Measurements from ENCODE around the gene TANC1.

The TANC1 gene

DNA sequence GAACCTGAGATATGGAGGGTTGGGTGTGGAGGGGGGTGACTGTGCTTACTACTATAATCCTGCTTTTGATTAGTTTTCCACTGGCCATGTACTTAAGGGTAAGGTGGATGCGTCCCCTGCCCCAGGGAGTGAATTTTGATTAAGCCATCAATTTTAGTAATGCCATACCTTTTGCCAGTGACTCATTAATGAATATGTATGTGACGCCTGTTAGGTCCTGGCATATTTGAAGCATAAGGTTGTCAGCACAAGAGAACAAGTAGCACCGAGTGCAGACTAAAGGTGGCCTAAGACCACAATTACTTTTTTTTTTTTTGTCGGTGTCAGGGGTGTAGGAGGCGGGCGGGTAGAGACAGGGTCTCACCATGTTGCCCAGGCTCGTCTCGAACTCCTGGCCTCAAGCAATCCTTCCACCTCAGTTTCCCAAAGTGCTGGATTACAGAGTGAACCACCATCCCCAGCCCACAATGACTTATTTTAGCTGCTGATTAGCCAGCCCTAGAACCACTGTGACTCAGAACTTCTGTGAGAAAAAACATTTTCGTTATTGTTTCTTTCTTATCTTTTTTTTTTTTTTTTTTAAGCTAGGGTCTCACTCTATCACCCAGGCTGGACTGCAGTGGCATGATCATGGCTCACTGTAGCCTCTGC, 7.0 kb downstream of the TANC1 start:
- no peak for TF ChIP-seq CTCF (IDR thresholded peaks at IDR 0.05; ENCODE audit: low read length, missing control alignments)
- no peak for DNase-seq (ENCODE audit: low read depth)
- H3K4me3 ChIP-seq (replicated peaks; ENCODE audit: low read depth, low read length), result no peak overlapping the region

DNA sequence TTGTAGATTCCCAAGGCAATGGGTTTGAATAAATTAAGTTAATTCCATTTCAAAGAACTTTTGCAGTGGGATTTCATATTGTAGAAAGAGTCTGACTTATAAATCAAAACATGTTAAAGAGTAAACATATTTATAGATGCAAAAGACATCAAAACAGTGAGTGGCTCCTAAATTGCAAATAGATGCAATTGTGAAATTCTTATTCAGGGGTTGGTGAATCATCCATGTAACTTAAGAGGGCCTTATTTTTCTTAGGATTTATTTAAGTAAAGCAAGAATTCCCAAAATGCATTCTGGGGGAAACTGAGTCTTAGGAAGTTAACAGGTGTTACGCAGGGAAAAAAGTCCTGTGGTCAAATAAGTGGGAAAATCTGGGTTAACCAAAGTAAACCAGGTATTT, 11.3 kb downstream of the TANC1 start:
- no peak for DNase-seq (ENCODE audit: low read depth)
- TF ChIP-seq CTCF (IDR thresholded peaks at IDR 0.05; ENCODE audit: low read length, missing control alignments), result no peak
- H3K4me3 ChIP-seq (replicated peaks; ENCODE audit: low read depth, low read length), result no peak overlapping the region

DNA sequence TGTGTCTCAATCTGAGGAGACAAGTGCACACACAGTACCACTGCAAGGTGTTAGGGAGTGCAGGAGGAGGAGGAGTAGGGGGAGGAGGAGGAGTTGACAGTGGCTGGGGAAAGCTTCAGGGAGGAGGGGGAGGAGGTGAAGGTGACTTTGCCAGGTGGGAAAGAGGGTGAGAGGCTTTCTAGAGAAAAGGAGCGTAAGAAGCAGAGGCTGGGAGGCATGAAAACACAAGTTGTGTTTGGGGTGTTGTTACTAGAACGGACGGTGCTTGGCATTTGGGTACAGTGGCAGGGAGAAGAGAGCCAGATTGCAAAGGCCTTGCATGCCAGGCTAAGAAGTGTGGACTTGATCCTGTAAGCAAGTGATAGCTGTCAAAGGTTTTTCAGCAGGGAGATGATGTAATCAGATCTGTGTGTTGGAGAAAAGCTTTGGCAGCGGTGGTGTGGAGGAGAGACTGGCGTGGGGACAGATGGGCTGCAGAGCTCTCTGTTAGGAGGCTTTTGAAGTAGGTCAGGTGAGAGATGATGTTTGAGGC, 16.2 kb downstream of the TANC1 start:
- no peak overlapping the region for H3K4me3 ChIP-seq (replicated peaks; ENCODE audit: low read depth, low read length)
- no peak for DNase-seq (ENCODE audit: low read depth)
- TF ChIP-seq CTCF (IDR thresholded peaks at IDR 0.05; ENCODE audit: low read length, missing control alignments), result no peak

- no peak for DNase-seq (ENCODE audit: low read depth)
Measured at GRCh38 chr2:158988501-158988900, 20.1 kb downstream of the TANC1 start.

GRCh38 chr2:158989165-158989564, 20.7 kb downstream of the TANC1 start:
- DNase-seq (ENCODE audit: low read depth), result no peak
- no peak for TF ChIP-seq CTCF (IDR thresholded peaks at IDR 0.05; ENCODE audit: low read length, missing control alignments)

More at GRCh38 chr2:158988501-158988900, 20.1 kb downstream of the TANC1 start:
- H3K4me3 ChIP-seq (replicated peaks; ENCODE audit: low read depth, low read length), result no peak overlapping the region
- no peak for TF ChIP-seq CTCF (IDR thresholded peaks at IDR 0.05; ENCODE audit: low read length, missing control alignments)

DNA sequence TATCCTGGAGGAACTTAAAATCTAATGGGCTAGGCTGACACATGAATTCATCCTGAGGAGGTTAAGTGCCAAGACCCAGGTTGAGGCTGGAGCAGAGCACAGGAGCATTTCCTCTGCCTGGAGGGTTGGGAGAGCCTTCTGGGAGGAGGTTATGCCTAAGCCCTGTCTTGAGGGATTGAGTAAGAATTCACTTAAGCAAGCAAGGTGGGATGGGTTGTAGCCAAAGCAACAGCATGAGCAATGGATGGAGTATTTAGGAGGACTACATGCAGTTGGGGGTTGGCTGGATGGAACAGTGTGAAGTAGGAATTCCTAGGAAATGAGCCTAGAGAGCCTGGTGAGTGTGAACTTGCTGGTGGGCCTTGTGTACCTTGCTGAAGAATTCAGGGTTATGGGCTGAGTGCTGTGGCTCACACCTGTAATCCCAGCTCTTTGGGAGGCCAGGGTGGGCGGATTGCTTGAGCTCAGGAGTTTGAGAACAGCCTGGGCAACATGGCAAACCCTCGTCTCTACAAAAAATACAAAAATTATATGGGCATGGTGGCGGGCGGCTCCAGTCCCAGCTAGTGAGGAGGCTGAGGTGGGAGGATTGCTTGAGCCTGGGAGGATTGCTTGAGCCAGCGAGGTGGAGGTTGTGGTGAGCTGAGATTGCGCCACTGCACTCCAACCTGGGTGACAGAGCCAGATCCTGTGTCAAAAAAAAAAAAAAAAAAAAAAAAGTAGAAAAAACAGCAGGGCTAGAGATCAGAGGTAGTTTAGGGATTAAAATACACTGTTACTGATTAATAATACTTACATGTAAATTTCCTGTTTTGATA, 22.2 kb downstream of the TANC1 start:
- no peak for TF ChIP-seq CTCF (IDR thresholded peaks at IDR 0.05; ENCODE audit: low read length, missing control alignments)
- DNase-seq (ENCODE audit: low read depth), result peak; percentile 93
- no peak overlapping the region for H3K4me3 ChIP-seq (replicated peaks; ENCODE audit: low read depth, low read length)

More at GRCh38 chr2:158989165-158989564, 20.7 kb downstream of the TANC1 start:
- H3K4me3 ChIP-seq (replicated peaks; ENCODE audit: low read depth, low read length), result no peak overlapping the region
